GM12878 (cell line): Measurements from ENCODE around the gene RPS6KA5. TPM values are rescaled to one million over a fixed set of nuclear protein-coding genes. Genes with fewer than 3 reads are reported as not detected.

ENCODE experiments used
- ATAC-seq: fragments of 200-7000 bp; cut with Tn5 transposase; 3 replicates; pipeline ENCODE4 v1.9.1; 2020; ENCODE audit warnings: mild to moderate bottlenecking, moderate library complexity
- BruUV-seq: library from RNA; stranded (reverse); fragments of 400-500 nt; replicated peaks from 2 replicates; lab custom pipeline; 2021; lab: Mats Ljungman, UMichigan
- CTCF ChIA-PET: fragments of 300-600 bp; sonication (Branson Sonifier 250); formaldehyde crosslinking; extraction: SDS; loops from one replicate; lab custom pipeline; 2021; ENCODE audit warnings: inconsistent platforms; lab: Yijun Ruan, JAX
- POLR2A ChIA-PET: fragments of 350-600 bp; formaldehyde crosslinking; extraction: SDS; loops from one replicate; lab custom pipeline; 2021; ENCODE audit warnings: inconsistent platforms; lab: Charles Lee
- RAD21 ChIA-PET: fragments of 300-600 bp; sonication (Branson Sonifier 250); formaldehyde crosslinking; loops from one replicate; lab custom pipeline; 2023; ENCODE audit warnings: antibody characterized with exemption; ENCODE audit not compliant: unreplicated experiment; lab: Charles Lee
- SMC1A ChIA-PET: fragments of 300-600 bp; sonication (Branson Sonifier 250); formaldehyde crosslinking; loops from one replicate; lab custom pipeline; 2023; ENCODE audit not compliant: unreplicated experiment, uncharacterized antibody; lab: Charles Lee
- DNase-seq: peaks from one replicate; pipeline ENCODE4 v3.0.0-alpha.2; 2011; ENCODE audit warnings: low read depth, low spot score
- FAIRE-seq: peaks from 3 replicates; lab custom pipeline; 2011; peaks lifted over from hg19 to GRCh38; lab: Jason Lieb, UNC
- H2AFZ ChIP-seq: 2 replicates; pipeline ENCODE4 v1.6.0; 2011; ENCODE audit warnings: low read depth, low read length, control low read depth; ENCODE audit not compliant: control insufficient read depth
- H3K27ac ChIP-seq: 2 replicates; pipeline ENCODE4 v1.5.1; 2011; ENCODE audit warnings: control low read depth; ENCODE audit not compliant: control insufficient read depth, insufficient read depth
- H3K27me3 ChIP-seq, 2 experiments: replicated peaks in 1 of 2; 2 replicates each; pipeline versions ENCODE4 v1.6.0 to v1.6.1; 2011; ENCODE audit warnings: low read length in 1 of 2; ENCODE audit not compliant: control insufficient read depth in 2 of 2, insufficient read depth in 2 of 2
- H3K36me3 ChIP-seq, 2 experiments: 2 replicates each; pipeline ENCODE4 v1.5.1; 2011; ENCODE audit warnings: low read length in 1 of 2; ENCODE audit not compliant: control insufficient read depth in 2 of 2, insufficient read depth in 2 of 2
- H3K4me1 ChIP-seq: 2 replicates; pipeline ENCODE4 v1.6.1; 2011; ENCODE audit warnings: mild to moderate bottlenecking, low read length, moderate library complexity, mixed read lengths; ENCODE audit not compliant: control insufficient read depth, insufficient read depth
- H3K4me2 ChIP-seq: 2 replicates; pipeline ENCODE4 v1.6.0; 2011; ENCODE audit warnings: control low read depth; ENCODE audit not compliant: control insufficient read depth, insufficient read depth
- H3K4me3 ChIP-seq: fragments of 200-600 bp; sonication (generic); 2 replicates; pipeline ENCODE4 v1.5.1; 2016
- H3K79me2 ChIP-seq: 2 replicates; pipeline ENCODE4 v1.6.0; 2011; ENCODE audit warnings: low read length; ENCODE audit not compliant: control insufficient read depth, insufficient read depth
- H3K9ac ChIP-seq: 2 replicates; pipeline ENCODE4 v1.8.0; 2011; ENCODE audit warnings: low read length, control low read depth, mixed read lengths; ENCODE audit not compliant: control insufficient read depth, insufficient read depth
- H3K9me3 ChIP-seq: replicated peaks from 3 replicates; pipeline ENCODE4 v1.5.1; 2011; ENCODE audit warnings: mild to moderate bottlenecking, low read length; ENCODE audit not compliant: control insufficient read depth, insufficient read depth
- H4K20me1 ChIP-seq: 2 replicates; pipeline ENCODE4 v1.6.0; 2011; ENCODE audit not compliant: control insufficient read depth, insufficient read depth
- ASH2L ChIP-seq: fragments of 300-600, 200-600 bp; sonication (generic); IDR thresholded peaks from 2 replicates; pipeline ENCODE4 v1.6.1; 2017; ENCODE audit warnings: low read depth, mild to moderate bottlenecking, borderline replicate concordance
- BCL11A ChIP-seq: IDR thresholded peaks from 2 replicates; pipeline ENCODE4 v1.6.1; 2011; ENCODE audit warnings: low read depth, low read length
- BHLHE40 ChIP-seq, 2 experiments: fragments of 450-650 bp in 1 of 2; IDR thresholded peaks; 2 replicates each; pipeline ENCODE4 v1.6.1; 2011 to 2017; ENCODE audit warnings: low read depth in 2 of 2, borderline replicate concordance in 1 of 2, improper control_type of control experiment in 1 of 2, low read length in 1 of 2, mild to moderate bottlenecking in 1 of 2
- CBFB ChIP-seq: IDR thresholded peaks from 2 replicates; pipeline ENCODE4 v1.6.1; 2016; ENCODE audit warnings: antibody characterized with exemption, low read depth
- KLF5 ChIP-seq: fragments of 450-650 bp; IDR thresholded peaks from 2 replicates; pipeline ENCODE4 v1.6.1; 2014; ENCODE audit warnings: mild to moderate bottlenecking; ENCODE audit not compliant: partially characterized antibody
- NR2C1 ChIP-seq: fragments of 450-650 bp; IDR thresholded peaks from 2 replicates; pipeline ENCODE4 v1.6.1; 2017; ENCODE audit warnings: antibody characterized with exemption, mild to moderate bottlenecking, moderate library complexity
- RUNX3 ChIP-seq: IDR thresholded peaks from 2 replicates; pipeline ENCODE4 v1.6.1; 2012; ENCODE audit warnings: low read length, inconsistent platforms
- SMARCA5 ChIP-seq: fragments of 450-650 bp; IDR thresholded peaks from 2 replicates; pipeline ENCODE4 v1.6.1; 2017; ENCODE audit warnings: mild to moderate bottlenecking
- TCF12 ChIP-seq: IDR thresholded peaks from 2 replicates; pipeline ENCODE4 v1.6.1; 2011; ENCODE audit warnings: low read depth, mild to moderate bottlenecking, low read length
- YBX1 ChIP-seq: fragments of 450-650 bp; IDR thresholded peaks from 2 replicates; pipeline ENCODE4 v1.6.1; 2016; ENCODE audit warnings: antibody characterized with exemption
- ZNF24 ChIP-seq: fragments of 450-650 bp; IDR thresholded peaks from 2 replicates; pipeline ENCODE4 v1.6.1; 2017; ENCODE audit warnings: antibody characterized with exemption, mild to moderate bottlenecking
- WGBS: methylation state at CpG from one replicate; pipeline ENCODE4 v1.1.6; 2016; ENCODE audit warnings: low lambda C conversion rate; ENCODE audit not compliant: insufficient replicate concordance, insufficient coverage; ENCODE audit errors: missing lambda C conversion rate; 5-methylcytosine and 5-hydroxymethylcytosine counted together
- in situ Hi-C: fragments of 300-500 bp; cut with MboI; formaldehyde crosslinking; loops from 9 replicates; pipeline ENCODE4 v1.14.3; 2018; ENCODE audit warnings: mixed read lengths
- intact Hi-C: fragments of 100-400 bp; cut with micrococcal nuclease; formaldehyde crosslinking; loops from one replicate; pipeline ENCODE4 v1.14.2; 2022; ENCODE audit not compliant: unreplicated experiment
- polyA plus RNA-seq, 11 experiments: library from polyadenylated mRNA; depleted of rRNA in 4 of 11; unstranded in 6 of 11; stranded (reverse) in 5 of 11; fragments of >200 nt; fragmentation: Nextera tagmentation in 4 of 11; fragmentation: Illumina TruSeq in 1 of 11; extraction: Ambion mirVana in 4 of 11; extraction: Trizol in 1 of 11; gene quantifications; 1 replicate in 1 of 11; 2 replicates in 10 of 11; pipeline versions ENCODE4 v1.2.1 to v1.2.3, GENCODE V29; 2011 to 2016; ENCODE audit warnings: inconsistent platforms in 2 of 11, missing spikeins in 2 of 11, low read depth in 1 of 11
- total RNA-seq, 4 experiments: library from RNA; depleted of rRNA in 3 of 4; stranded (reverse); fragments of >200 nt in 3 of 4; fragmentation: Illumina TruSeq in 1 of 4; extraction: Trizol in 1 of 4; gene quantifications; 2 replicates each; pipeline versions ENCODE4 v1.2.1 to v1.2.3, GENCODE V29; 2013 to 2021
- TF ChIP-seq, protein P1 (sequence below): fragments of 450-650 bp; IDR thresholded peaks from 2 replicates; pipeline ENCODE4 v1.6.1; 2016; ENCODE audit warnings: mild to moderate bottlenecking

The RPS6KA5 gene
- total and polyA plus RNA-seq, 10 of the 15 experiments (the other 5 are each of a cell fraction or from before 2014, with no cell fraction given), result 1.4 to 7.0 (median 3.7) TPM

DNA sequence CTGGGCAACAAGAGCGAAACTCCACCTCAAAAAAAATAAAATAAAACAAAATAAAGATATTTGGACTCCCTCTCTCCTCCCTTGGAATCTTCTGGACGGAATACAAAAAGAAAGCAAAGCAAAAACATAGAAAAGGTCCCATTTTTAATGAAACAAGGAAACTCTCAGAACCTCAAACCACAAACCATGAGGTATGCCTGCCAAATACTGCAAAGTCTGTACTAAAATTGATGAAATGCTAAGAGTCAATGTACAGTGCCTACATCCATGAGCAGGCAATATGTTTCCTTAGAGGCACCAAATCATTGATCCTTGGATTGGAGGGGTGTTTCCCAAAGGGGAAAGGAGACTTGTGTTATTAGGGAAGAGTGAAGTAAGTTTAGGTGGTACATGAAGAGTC is 8.2 kb upstream of the RPS6KA5 start:
- Histone ChIP-seq H3K4me2 (no peak overlapping the region), H3K4me1 (peaks cover under 1% of the 10 kb centered on the region; the same call in 1 of the 2 replicates), H3K9me3 (no peaks in the 10 kb centered on the region; the same call in 2 of the 3 replicates), H4K20me1 (no peaks in the 10 kb centered on the region), H3K4me3 (no peak overlapping the region), H3K9ac (no peak overlapping the region), H2AFZ (no peak overlapping the region), H3K79me2 (no peaks in the 10 kb centered on the region), H3K36me3 (no peaks in the 10 kb centered on the region), H3K27ac (no peak overlapping the region), H3K27me3 (no peaks in the 10 kb centered on the region)
- in situ Hi-C loops (no loop called here), intact Hi-C loops (no loop called here)
- no peak for TF ChIP-seq BHLHE40 (IDR thresholded peaks at IDR 0.05; ENCODE audit: borderline replicate concordance in 1 of 2, low read depth in 2 of 2, low read length in 1 of 2)
- peak; percentile 60; the same call in 1 of the 2 replicates for TF ChIP-seq RUNX3
- ChIA-PET RAD21 (no interaction called here), POLR2A (no interaction called here), CTCF (no interaction called here), SMC1A (no interaction called here)
- DNase-seq (no peak), ATAC-seq (peak; percentile 54; the same call in 2 of the 3 replicates), FAIRE-seq (no peak)
- BruUV-seq, result no TSS peak
- WGBS, result 69% methylated on average over 2 of the region's 2 CpGs

DNA sequence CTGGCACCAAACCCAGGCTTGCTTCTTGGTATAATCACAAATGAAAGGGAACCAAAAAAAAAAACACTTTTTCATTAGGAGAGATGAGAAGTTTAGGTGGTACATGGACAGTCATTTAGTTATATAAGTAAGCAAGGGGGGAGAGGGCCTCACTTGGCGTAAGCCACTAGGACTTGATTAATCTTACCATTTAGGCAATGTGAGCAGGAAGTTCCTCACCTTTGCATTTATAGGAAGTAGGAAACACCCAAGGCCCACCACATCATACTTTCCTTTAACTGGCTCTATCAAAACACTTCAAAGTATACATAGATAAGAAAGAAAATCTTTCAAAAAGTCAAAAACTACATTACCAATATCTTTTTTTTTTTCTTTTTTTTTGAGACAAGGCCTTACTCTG is 6.7 kb upstream of the RPS6KA5 start:
- RAD21 ChIA-PET, result interaction anchor here (0.7 kb wide), 1 partner anchor 127 kb away, joined by 3 read pairs; no protein-coding TSS in a partner anchor
- intact Hi-C loops, result no loop called here

More for the DNA sequence above, 6.7 kb upstream of the RPS6KA5 start:
- H3K9me3 ChIP-seq, result no peaks in the 10 kb centered on the region; the same call in 2 of the 3 replicates
- TF ChIP-seq ASH2L (no peak), SMARCA5 (no peak), YBX1 (no peak), ZNF24 (no peak), BCL11A (no peak), CBFB (no peak), TCF12 (no peak), NR2C1 (no peak), KLF5 (no peak)
- TF ChIP-seq, protein P1, sequence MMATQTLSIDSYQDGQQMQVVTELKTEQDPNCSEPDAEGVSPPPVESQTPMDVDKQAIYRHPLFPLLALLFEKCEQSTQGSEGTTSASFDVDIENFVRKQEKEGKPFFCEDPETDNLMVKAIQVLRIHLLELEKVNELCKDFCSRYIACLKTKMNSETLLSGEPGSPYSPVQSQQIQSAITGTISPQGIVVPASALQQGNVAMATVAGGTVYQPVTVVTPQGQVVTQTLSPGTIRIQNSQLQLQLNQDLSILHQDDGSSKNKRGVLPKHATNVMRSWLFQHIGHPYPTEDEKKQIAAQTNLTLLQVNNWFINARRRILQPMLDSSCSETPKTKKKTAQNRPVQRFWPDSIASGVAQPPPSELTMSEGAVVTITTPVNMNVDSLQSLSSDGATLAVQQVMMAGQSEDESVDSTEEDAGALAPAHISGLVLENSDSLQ, result no peak
- no peaks in the 10 kb centered on the region for H3K79me2 ChIP-seq
- POLR2A ChIA-PET, result interaction anchor here (0.7 kb wide), 1 partner anchor 104 kb away, joined by 3 read pairs; no protein-coding TSS in a partner anchor
- H4K20me1 ChIP-seq, result no peaks in the 10 kb centered on the region
- H3K27ac ChIP-seq, result no peak overlapping the region
- H3K36me3 ChIP-seq, result no peaks in the 10 kb centered on the region
- DNase-seq (no peak), ATAC-seq (no peak), FAIRE-seq (no peak)
- H3K4me1 ChIP-seq, result peaks cover 11% of the 10 kb centered on the region
- no peak overlapping the region for H3K9ac ChIP-seq
- H2AFZ ChIP-seq, result no peak overlapping the region
- H3K27me3 ChIP-seq, result no peaks in the 10 kb centered on the region
- SMC1A ChIA-PET, result no interaction called here
- in situ Hi-C loops, result no loop called here
- CTCF ChIA-PET, result interaction anchor here (1.0 kb wide), 1 partner anchor 9 kb away, joined by 3 read pairs; no protein-coding TSS in a partner anchor
- BruUV-seq, result no TSS peak
- WGBS, result 100% methylated on average over 1 of the region's 1 CpG
- no peak overlapping the region for H3K4me3 ChIP-seq
- H3K4me2 ChIP-seq, result no peak overlapping the region
